ENCODE results near the gene MAN2B1. TPM values are rescaled to one million over a fixed set of nuclear protein-coding genes. Genes with fewer than 3 reads are reported as not detected.

MAN2B1 gene
- total RNA-seq, 1 experiment from 2014 or later, result 93.5 TPM

DNA sequence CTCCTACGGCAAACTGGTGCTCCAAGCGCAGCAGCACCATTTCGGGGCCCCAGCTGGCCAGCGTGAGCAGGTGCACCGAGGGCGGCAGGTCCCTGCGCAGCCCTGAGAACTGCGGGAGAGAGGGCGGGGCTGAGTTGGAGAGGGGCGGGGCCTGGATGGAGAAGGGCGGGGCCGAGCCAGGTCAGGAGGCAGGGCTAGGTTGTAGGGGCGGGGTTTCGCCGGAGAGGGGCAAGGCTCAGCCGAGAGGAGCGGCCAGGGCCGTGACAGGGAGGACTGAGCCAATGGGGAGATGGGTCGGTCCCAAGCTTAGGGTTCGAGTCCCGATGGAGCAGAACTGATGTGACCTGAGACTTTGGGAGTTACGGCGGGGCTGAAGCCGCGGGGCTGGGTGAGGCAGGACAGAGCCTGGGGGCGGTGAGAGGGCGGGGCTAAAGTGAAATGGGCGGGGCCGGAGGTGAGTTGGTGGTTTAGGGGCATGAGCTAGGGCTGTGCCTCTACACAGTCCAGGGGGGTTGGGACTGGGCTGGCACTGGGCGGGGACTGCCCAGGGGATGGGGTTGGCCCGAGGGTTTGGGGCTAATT is 19.0 kb downstream of the MAN2B1 start:
- H3K9me3 Mint-ChIP-seq, result peaks cover 0 to 5% of the 10 kb centered on the region in 2 experiments; a peak in 3 of 5 replicates
- no peak overlapping the region for H2BK15ac ChIP-seq (ENCODE audit: low read depth, low read length)
- no peak overlapping the region for H4K8ac ChIP-seq (replicated peaks; ENCODE audit: insufficient read length, low read depth, low read length)
- H3K14ac ChIP-seq (ENCODE audit: insufficient read depth, low read length), result no peak overlapping the region
- peak overlapping the region in 1 of 3 experiments; percentile 91; a peak in 1 of 7 replicates for H3K27ac Mint-ChIP-seq
- no peak overlapping the region for H2AK5ac ChIP-seq (ENCODE audit: insufficient read length, low read length)
- no CpG with 5 or more reads among the region's 31 CpGs for WGBS (ENCODE audit: extremely low coverage, insufficient read length, low lambda C conversion rate)
- H2BK12ac ChIP-seq (ENCODE audit: insufficient read length, low read depth, low read length), result no peak overlapping the region
- no peaks in the 10 kb centered on the region for H3K79me1 ChIP-seq (ENCODE audit: insufficient read depth, low read depth, low read length, poor library complexity, severe bottlenecking)
- no peak overlapping the region for H4K5ac ChIP-seq (ENCODE audit: insufficient read length, low read depth, low read length)
- H3K4me1 ChIP-seq (ENCODE audit: insufficient read depth, low read length), result no peaks in the 10 kb centered on the region
- H3K27me3 Mint-ChIP-seq (ENCODE audit: low read depth), result peaks cover 2% of the 10 kb centered on the region; the same call in 1 of the 2 replicates
- no peaks in the 10 kb centered on the region for H3K9me3 ChIP-seq (ENCODE audit: control insufficient read depth, low read depth, low read length)
- H3K36me3 Mint-ChIP-seq (ENCODE audit: insufficient read depth in 1 of 3, low read depth in 3 of 3), result peaks cover 8 to 17% (median 14%) of the 10 kb centered on the region in 3 experiments
- H3K27me3 ChIP-seq (ENCODE audit: insufficient read depth, low read length), result no peaks in the 10 kb centered on the region
- no peak overlapping the region for H2BK5ac ChIP-seq (ENCODE audit: insufficient read length, low read length)
- no peak overlapping the region; a peak in 1 of 5 replicates for H3K4me3 Mint-ChIP-seq
- no peak overlapping the region for H3K23ac ChIP-seq (ENCODE audit: insufficient read length, low read depth, low read length)
- H2AFZ ChIP-seq (ENCODE audit: low read length), result no peak overlapping the region
- peak; percentile 92 for DNase-seq
- no peak overlapping the region for H3K27ac ChIP-seq (ENCODE audit: insufficient read length, low read depth, low read length)
- H4K91ac ChIP-seq (ENCODE audit: insufficient read length, low read depth, low read length), result no peak overlapping the region
- TF ChIP-seq, protein P1, sequence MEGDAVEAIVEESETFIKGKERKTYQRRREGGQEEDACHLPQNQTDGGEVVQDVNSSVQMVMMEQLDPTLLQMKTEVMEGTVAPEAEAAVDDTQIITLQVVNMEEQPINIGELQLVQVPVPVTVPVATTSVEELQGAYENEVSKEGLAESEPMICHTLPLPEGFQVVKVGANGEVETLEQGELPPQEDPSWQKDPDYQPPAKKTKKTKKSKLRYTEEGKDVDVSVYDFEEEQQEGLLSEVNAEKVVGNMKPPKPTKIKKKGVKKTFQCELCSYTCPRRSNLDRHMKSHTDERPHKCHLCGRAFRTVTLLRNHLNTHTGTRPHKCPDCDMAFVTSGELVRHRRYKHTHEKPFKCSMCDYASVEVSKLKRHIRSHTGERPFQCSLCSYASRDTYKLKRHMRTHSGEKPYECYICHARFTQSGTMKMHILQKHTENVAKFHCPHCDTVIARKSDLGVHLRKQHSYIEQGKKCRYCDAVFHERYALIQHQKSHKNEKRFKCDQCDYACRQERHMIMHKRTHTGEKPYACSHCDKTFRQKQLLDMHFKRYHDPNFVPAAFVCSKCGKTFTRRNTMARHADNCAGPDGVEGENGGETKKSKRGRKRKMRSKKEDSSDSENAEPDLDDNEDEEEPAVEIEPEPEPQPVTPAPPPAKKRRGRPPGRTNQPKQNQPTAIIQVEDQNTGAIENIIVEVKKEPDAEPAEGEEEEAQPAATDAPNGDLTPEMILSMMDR (conservative IDR thresholded peaks at IDR 0.05), result no peak
- H3K18ac ChIP-seq (ENCODE audit: insufficient read length, low read depth, low read length), result no peak overlapping the region
- no peak overlapping the region for H3K9ac ChIP-seq (ENCODE audit: extremely low read depth, insufficient read length, low read length)
- no peak overlapping the region for H3K4me2 ChIP-seq (ENCODE audit: insufficient read depth, insufficient read length, low read length)
- H3K56ac ChIP-seq (ENCODE audit: insufficient read length, low read depth, low read length), result no peak overlapping the region
- H3K4me1 Mint-ChIP-seq, result peaks cover 0 to 2% of the 10 kb centered on the region in 2 experiments; a peak in 1 of 4 replicates
- H3T11ph ChIP-seq (ENCODE audit: low read length), result no peak overlapping the region
- no peaks in the 10 kb centered on the region for H3K23me2 ChIP-seq (ENCODE audit: insufficient read length, low read depth, low read length, poor library complexity, severe bottlenecking)
- no peaks in the 10 kb centered on the region for H3K79me2 ChIP-seq (ENCODE audit: insufficient read depth, low read length)
- H3K4ac ChIP-seq (ENCODE audit: low read depth, low read length), result no peak overlapping the region
- H2BK20ac ChIP-seq (ENCODE audit: low read depth, low read length, poor library complexity, severe bottlenecking), result no peak overlapping the region
- H2BK120ac ChIP-seq (ENCODE audit: low read depth, low read length, poor library complexity, severe bottlenecking), result no peak overlapping the region
- H4K20me1 ChIP-seq (ENCODE audit: control insufficient read depth, insufficient read depth, insufficient read length), result no peaks in the 10 kb centered on the region

Measured in H9 (cell line).